Endothelial cell (in vitro differentiated cells): ENCODE data around the gene TP63. TPM values are rescaled to one million over a fixed set of nuclear protein-coding genes. Genes with fewer than 3 reads are reported as not detected.

Experiments
- DNase-seq: peaks from one replicate; pipeline ENCODE4 v3.0.0; 2021; ENCODE audit warnings: low spot score
- H3K27ac Mint-ChIP-seq: one replicate; pipeline ENCODE4 v1.8.0; 2021; ENCODE audit warnings: mixed read lengths, inconsistent platforms; ENCODE audit not compliant: unreplicated experiment
- H3K27me3 Mint-ChIP-seq: one replicate; pipeline ENCODE4 v1.8.0; 2021; ENCODE audit warnings: mild to moderate bottlenecking, moderate library complexity, mixed read lengths, inconsistent platforms; ENCODE audit not compliant: unreplicated experiment
- H3K36me3 Mint-ChIP-seq: one replicate; pipeline ENCODE4 v1.8.0; 2021; ENCODE audit warnings: mild to moderate bottlenecking, low read depth, mixed read lengths, inconsistent platforms; ENCODE audit not compliant: unreplicated experiment
- H3K4me1 Mint-ChIP-seq: one replicate; pipeline ENCODE4 v1.8.0; 2021; ENCODE audit warnings: mild to moderate bottlenecking, mixed read lengths, inconsistent platforms; ENCODE audit not compliant: unreplicated experiment
- H3K4me3 Mint-ChIP-seq: one replicate; pipeline ENCODE4 v1.8.0; 2021; ENCODE audit warnings: mild to moderate bottlenecking, mixed read lengths, inconsistent platforms; ENCODE audit not compliant: unreplicated experiment
- H3K9me3 Mint-ChIP-seq: one replicate; pipeline ENCODE4 v1.8.0; 2021; ENCODE audit warnings: mixed read lengths, inconsistent platforms; ENCODE audit not compliant: unreplicated experiment
- CTCF ChIP-seq: fragments of 200-600 bp; sonication (generic); IDR thresholded peaks from one replicate; pipeline ENCODE4 v1.5.0; 2021; ENCODE audit warnings: antibody characterized with exemption; ENCODE audit not compliant: unreplicated experiment
- total RNA-seq: library from RNA; stranded (reverse); fragmentation: NEBNext Ultra II Directional; extraction: Animal tissue kit (Norgen Biotek cat#: 25700); gene quantifications from one replicate; pipeline ENCODE4 v1.2.1, GENCODE V29; 2021; ENCODE audit not compliant: unreplicated experiment

TP63 gene
- total RNA-seq, 1 donor from 2014 or later = 1.0 TPM

DNA sequence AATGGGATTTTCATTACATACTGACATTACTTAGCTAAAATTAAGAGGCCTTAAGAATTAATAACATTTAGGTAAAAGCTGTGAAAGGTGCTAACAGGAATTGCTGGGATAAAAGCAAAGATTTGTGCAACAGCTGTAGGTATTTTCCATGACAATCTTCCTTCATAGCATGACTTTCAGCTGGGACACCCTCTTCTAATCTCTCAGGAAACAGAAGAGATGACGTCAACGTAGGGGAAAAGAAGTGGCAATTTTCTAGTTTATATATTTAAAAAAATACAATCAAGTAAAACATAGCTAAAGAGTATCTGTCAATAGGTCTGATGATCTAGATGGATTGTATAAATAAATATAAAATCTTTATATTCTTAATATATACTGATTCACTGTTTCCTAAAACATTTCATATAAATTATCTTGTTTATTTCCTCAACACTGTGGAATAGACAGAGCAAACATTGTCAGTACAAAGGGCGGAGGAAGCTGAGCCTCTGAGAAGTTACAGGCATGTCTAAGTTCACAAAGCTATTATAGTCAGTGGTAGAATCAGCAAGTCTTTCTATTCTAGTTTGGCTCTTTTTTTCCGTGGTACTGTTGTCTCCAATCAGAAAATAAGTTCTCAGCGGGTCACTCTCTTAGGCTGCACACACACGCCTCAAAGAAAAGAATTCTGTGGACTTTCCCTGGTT, 272.5 kb downstream of the TP63 start:
- no peaks in the 10 kb centered on the region for H3K9me3 Mint-ChIP-seq
- DNase-seq = no peak
- H3K4me3 Mint-ChIP-seq = no peak overlapping the region
- no peak overlapping the region for H3K27ac Mint-ChIP-seq
- H3K4me1 Mint-ChIP-seq = peaks cover 13% of the 10 kb centered on the region
- H3K36me3 Mint-ChIP-seq = no peaks in the 10 kb centered on the region
- no peak for TF ChIP-seq CTCF
- peaks cover 1% of the 10 kb centered on the region for H3K27me3 Mint-ChIP-seq

GRCh38 chr3:189907803-189908202, 276.6 kb downstream of the TP63 start:
- H3K27ac Mint-ChIP-seq = no peak overlapping the region
- no peak for TF ChIP-seq CTCF
- peaks cover 22% of the 10 kb centered on the region for H3K4me1 Mint-ChIP-seq
- no peak for DNase-seq
- no peaks in the 10 kb centered on the region for H3K36me3 Mint-ChIP-seq
- H3K9me3 Mint-ChIP-seq = no peaks in the 10 kb centered on the region
- H3K27me3 Mint-ChIP-seq = no peaks in the 10 kb centered on the region
- no peak overlapping the region for H3K4me3 Mint-ChIP-seq

DNA sequence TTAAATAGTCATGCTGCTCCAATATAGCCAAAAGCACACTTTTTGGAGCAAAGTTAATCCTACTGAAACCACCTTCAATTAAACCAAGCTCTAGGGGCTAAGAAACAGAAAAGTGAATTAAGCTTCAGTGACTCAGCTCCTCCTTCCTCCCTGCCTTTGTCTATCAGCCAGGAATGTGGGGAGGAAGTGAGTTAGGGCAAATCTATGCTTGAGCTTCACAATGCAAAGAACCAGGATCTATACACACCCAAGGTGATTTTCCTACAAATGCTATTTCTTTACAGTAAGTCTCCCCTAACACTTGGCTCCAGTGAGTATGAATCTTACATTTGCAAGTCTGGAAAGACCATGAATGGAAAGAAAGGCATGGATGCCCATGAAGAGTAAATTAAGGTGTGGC, 277.5 kb downstream of the TP63 start:
- H3K27me3 Mint-ChIP-seq = no peaks in the 10 kb centered on the region
- H3K4me1 Mint-ChIP-seq = peaks cover 16% of the 10 kb centered on the region

DNA sequence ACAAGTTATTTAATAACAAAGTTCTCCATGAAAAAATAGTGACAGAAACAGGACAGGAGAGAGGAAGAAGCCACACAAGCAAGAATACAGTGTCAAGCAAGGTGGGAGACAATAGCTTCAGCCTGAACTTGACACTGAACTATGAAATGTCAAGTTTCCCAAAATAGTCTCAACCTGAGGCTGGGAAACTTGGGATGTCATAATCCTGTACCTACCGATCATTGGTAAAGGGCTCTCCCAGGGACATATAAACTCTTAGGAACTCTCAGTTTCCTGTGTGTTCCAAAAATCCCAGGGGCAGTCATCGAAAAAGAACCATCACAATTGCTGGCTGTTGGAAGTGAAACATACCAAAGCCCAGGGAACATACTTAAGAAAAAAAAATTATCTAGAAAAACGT, 277.9 kb downstream of the TP63 start:
- Mint-ChIP-seq H3K4me1 (peaks cover 16% of the 10 kb centered on the region), H3K27ac (no peak overlapping the region), H3K4me3 (no peak overlapping the region), H3K36me3 (no peaks in the 10 kb centered on the region), H3K27me3 (no peaks in the 10 kb centered on the region), H3K9me3 (no peaks in the 10 kb centered on the region)
- DNase-seq = no peak
- TF ChIP-seq CTCF = no peak

More for the DNA sequence above, 277.5 kb downstream of the TP63 start:
- no peaks in the 10 kb centered on the region for H3K36me3 Mint-ChIP-seq
- H3K4me3 Mint-ChIP-seq = no peak overlapping the region
- no peaks in the 10 kb centered on the region for H3K9me3 Mint-ChIP-seq
- no peak overlapping the region for H3K27ac Mint-ChIP-seq
- no peak for DNase-seq
- no peak for TF ChIP-seq CTCF

- Mint-ChIP-seq H3K4me3 (no peak overlapping the region), H3K36me3 (no peaks in the 10 kb centered on the region)
Measured at GRCh38 chr3:189909573-189909972, 278.4 kb downstream of the TP63 start.

More at GRCh38 chr3:189909573-189909972, 278.4 kb downstream of the TP63 start:
- no peaks in the 10 kb centered on the region for H3K9me3 Mint-ChIP-seq
- peaks cover 13% of the 10 kb centered on the region for H3K4me1 Mint-ChIP-seq
- no peak overlapping the region for H3K27ac Mint-ChIP-seq
- no peaks in the 10 kb centered on the region for H3K27me3 Mint-ChIP-seq
- DNase-seq = no peak
- no peak for TF ChIP-seq CTCF
